Suppressor macrophage treated with lipopolysaccharide for 1 hour (primary cell): ENCODE data around the gene VCY1B.
"Not testable (repeated sequence)": the region's sequence is repeated elsewhere in the genome, so short reads cannot be mapped to it uniquely, and the experiment has no call there.

Source experiments
- DNase-seq, 3 donors: peaks; one replicate each; pipeline ENCODE4 v3.0.0-alpha.2; 2020 to 2022

VCY1B gene

GRCh38 chrY:14055927-14056326 is at the start of gene VCY1B:
VCY1B (plus strand) TSS chrY:14056227; CDS start chrY:14056290, 63 bp downstream.
- DNase-seq: not testable (repeated sequence)

GRCh38 chrY:14011916-14012315 is 44.1 kb upstream of the VCY1B start:
- not testable (repeated sequence) for DNase-seq

- DNase-seq: not testable (repeated sequence)
Observed at GRCh38 chrY:14030395-14030794, 25.6 kb upstream of the VCY1B start.

- no peak for DNase-seq
Observed at GRCh38 chrY:14085877-14086276, 29.9 kb downstream of the VCY1B start.
